PFSK-1 (cell line): ENCODE data around the gene CASP10.

Source experiments
- FOXP2 ChIP-seq: optimal IDR thresholded peaks from 2 replicates; pipeline ENCODE3; 2011; ENCODE audit warnings: borderline replicate concordance, control low read depth, inconsistent platforms; ENCODE audit not compliant: insufficient read depth; ENCODE audit errors: extremely low read length, extremely low read depth
- POLR2AphosphoS5 ChIP-seq: IDR thresholded peaks from 2 replicates; pipeline ENCODE4 v1.6.1; 2012; ENCODE audit warnings: low read depth, mild to moderate bottlenecking, control low read depth, low read length, moderate library complexity
- REST ChIP-seq, 2 experiments: IDR thresholded peaks; 2 replicates each; pipeline versions ENCODE4 v1.6.1 to v1.8.0; 2011 to 2012; ENCODE audit warnings: low read depth in 2 of 2, low read length in 2 of 2, control low read depth in 1 of 2, inconsistent platforms in 1 of 2, mild to moderate bottlenecking in 1 of 2, moderate library complexity in 1 of 2; ENCODE audit not compliant: insufficient read depth in 1 of 2

DNA sequence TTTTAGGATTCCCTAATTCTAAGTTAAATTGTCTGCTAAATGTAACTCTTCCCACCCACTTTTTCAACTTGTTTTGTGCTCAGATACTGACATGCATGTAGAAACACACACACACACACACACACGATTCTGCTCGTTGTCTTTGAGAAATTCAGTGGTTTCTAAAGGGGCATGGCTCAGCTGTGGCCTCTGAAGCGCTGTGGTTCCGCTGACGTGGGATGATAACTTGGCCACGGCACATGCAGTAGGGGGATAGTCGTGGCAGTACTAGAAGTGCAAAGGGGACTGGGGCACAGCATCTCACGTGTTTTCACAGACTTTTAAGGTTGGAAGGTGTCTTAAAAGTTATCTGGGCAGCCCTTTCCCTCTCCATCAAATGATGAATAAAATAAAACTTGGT lies 18.4 kb downstream of the CASP10 start:
- TF ChIP-seq REST (IDR thresholded peaks at IDR 0.05; ENCODE audit: insufficient read depth in 1 of 2, low read depth in 2 of 2, low read length in 2 of 2): no peak
- no peak for TF ChIP-seq FOXP2
- TF ChIP-seq POLR2AphosphoS5: no peak
